ENCODE results near the gene OLIG2.

Gene OLIG2

DNA sequence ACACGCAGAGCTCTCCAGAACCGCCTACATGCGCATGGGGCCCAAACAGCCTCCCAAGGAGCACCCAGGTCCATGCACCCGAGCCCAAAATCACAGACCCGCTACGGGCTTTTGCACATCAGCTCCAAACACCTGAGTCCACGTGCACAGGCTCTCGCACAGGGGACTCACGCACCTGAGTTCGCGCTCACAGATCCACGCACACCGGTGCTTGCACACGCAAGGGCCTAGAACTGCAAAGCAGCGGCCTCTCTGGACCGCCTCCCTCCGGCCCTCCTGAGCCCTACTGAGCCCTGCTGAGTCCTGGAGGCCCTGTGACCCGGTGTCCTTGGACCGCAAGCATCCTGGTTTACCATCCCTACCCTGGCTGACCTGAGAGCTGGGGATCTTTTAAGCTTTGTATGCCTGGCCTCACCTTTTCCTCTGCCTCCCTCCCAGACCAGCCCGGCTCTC lies 8.3 kb downstream of the OLIG2 start:
- FAIRE-seq, result no peak

DNA sequence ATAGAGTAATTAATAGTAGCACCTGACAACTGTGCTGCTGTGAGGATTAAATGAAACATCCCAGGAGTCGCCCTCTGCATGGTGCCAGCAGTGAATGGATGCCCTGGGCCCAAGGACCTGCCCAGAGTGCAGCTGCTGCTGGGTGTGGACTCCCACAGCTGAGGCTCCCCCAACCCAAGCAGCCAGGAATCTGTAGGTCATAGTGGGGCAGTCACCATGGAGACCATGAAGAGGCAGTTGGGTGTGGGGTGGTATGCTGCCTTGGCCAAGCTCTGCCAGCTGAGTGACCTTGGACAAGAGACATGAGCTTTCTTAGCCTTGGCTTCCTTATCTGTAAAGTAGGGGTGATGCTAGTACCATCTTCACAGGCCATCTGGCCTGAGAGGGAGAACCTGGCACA lies 9.4 kb downstream of the OLIG2 start:
- no peak for FAIRE-seq

DNA sequence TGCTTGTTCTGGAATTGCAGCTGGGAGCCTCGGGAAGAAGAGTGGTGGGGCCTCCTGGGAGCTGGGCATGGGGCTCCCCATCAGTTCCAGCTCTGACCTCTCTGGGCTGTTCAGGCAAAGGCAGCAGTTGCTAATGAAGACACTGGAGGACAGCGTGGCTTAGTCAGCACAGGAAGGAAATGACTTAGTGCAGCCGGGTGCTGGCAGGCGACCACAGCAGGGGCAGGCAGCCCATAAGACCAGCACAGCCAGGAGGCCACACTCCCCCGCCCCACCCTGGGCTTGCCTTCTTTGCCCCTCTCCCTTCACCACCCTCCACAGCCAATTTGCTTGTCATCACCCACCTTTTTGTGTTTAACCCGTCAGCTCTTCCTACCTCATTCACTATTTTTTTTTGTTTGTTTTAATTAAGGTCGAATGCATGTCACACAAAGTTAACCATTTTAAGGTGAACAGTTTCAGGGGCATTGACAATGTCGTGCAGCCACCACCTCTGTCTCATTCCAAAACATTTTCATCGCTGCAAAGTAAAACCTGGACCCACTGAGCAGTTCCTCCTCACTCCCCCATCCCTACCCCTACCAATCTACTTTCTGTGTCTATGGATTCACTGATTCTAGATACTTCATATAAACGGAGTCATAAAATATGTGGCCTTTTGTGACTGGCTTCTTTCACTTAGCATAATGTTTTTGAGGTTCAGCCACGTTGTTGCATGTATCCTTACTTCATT lies 10.9 kb downstream of the OLIG2 start:
- FAIRE-seq, result no peak

DNA sequence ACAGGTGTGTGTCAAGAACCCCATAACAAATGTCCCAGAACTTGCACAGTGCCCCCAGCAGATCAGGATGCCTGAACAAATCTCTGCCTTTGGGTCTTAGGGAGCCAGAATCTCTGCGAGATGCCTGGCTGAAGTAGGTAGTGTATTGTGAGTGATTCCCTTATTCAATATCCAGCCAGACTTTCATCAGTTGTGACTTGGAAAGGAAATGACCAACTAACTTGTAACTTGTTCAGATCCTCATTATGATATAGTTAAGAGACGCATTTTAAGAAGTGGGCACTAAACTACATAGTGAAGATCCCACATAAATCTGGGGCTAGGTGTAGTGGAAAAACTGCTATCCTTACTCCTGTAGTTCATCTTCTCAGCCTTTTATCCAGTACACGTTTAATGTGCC lies 11.8 kb downstream of the OLIG2 start:
- FAIRE-seq, result no peak

DNA sequence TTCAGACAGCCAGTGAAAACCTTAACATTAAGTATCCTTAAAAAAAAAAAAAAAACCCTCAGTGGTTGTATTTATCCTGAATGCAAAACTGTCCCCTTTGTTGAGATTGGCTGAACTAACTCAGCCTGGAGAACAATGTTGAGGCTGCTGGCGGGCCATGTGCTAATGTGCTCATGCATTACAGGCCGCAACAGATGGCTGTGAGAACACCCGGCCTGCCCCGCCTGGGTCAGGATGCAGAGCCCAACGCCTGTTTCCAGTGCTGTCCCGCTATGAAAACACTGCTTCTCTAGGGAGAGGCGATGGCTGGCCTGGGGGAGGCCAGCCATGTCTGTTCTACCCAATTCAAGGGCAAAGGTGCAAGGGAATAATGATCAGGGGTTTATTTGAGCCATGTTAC lies 13.8 kb downstream of the OLIG2 start:
- no peak for FAIRE-seq

DNA sequence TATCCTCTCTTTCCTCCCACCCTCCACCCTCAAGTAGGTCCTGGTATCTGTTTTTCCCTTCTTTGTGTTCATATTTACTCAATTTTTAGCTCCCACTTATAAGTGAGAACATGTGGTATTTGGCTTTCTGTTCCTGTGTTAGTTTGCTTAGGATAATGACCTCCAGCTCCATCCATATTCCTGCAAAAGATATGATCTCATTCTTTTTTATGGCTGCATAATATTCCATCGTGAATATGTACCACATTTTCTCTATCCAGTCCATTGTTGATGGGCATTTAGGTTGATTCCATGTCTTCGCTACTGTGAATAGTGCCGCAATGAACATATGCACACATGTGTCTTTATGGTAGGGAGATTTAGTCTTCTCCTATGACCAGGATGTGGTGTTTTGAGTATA lies 14.5 kb downstream of the OLIG2 start:
- FAIRE-seq, result no peak

DNA sequence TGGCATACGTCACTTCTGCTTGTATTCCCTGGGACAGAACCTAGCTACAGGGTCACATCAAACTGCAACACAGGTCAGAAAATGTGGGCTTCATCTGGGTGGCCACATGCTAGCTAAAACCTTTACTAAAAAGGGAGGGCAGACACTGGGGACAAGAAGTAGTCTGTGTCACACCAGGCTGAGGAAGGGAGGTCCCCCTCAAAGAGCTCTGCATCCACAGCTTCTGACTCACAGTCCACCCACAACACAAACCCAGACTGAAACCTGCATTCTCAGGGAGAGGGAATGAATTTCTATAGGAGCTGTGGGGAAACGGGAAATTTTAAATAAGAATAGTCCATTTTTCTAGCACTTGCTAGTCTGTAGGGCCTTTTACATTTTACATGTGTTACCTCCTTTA lies 16.2 kb downstream of the OLIG2 start:
- FAIRE-seq, result no peak

DNA sequence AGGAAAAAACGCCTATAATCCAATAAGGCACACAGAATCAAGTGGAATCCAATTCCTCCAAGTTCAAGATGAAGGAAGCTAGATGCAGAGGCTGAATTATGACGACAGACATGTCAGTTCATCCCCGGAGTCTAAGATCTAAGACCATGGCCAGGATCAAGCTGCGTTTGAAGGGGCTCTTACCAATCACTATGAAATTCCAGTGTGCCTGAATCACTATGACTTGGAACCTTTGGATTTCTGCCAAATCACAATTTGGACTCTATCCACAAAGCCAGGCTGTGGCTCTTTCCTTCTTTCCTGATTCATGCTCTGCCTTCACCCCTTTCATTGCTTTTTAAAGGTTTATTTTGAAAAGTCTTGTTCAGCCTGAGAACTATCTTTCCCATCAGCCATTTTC lies 17.1 kb downstream of the OLIG2 start:
- no peak for FAIRE-seq

DNA sequence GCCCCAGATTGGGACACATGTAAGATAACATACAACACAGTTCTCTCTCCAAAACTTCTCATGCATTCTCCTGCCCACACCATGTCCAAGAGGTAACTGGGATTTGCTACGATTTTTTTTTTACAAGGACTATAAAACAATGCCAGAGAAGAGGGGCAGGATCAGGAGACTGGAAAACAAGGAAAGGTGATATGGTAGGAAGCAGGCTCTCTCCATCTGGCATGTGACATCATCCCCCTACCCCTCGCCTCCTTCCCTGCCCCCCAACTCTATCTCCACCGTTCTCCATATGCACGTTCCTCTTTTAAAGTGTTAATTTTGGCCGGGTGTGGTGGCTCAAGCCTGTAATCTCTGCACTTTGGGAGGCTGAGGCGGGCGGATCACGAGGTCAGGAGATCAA lies 20.7 kb downstream of the OLIG2 start:
- no peak for FAIRE-seq

DNA sequence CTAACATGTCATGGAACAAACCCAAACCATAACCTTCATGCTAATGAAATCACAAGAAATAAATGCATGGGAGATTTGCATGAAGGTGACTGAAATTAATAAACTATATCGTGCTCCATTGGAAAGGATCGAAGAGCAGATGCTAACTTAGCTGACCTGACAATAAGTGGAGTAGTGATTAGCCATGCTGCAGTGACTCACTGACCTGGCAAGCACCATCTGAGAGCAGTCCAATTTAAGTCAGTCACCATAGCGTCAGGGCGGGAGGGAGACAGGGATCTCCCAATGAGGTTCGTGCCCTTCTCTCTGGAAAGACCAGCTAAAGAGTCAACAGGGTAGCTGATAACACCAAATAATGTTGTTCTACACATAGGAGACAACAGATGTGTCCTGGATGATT lies 21.5 kb downstream of the OLIG2 start:
- FAIRE-seq, result no peak

DNA sequence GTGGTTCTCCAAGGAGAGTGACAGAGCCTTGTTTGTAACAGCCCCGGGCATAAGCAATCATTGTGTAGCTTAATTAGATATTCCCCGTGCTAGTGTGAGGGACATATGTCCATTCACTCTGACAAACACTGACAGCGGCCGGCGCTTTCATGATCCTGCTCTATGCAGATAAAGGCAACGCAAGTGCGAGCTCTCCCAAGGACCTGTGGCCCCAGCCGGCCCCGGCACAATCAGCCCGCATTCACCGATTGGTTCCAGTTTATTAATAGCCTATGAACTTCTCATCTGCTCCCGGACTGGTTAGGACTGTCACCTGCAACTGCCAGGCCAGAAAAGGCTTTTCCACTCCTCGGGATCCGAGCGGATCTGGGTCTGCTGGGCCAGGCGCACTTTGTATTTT lies 26.2 kb downstream of the OLIG2 start:
- no peak for FAIRE-seq

DNA sequence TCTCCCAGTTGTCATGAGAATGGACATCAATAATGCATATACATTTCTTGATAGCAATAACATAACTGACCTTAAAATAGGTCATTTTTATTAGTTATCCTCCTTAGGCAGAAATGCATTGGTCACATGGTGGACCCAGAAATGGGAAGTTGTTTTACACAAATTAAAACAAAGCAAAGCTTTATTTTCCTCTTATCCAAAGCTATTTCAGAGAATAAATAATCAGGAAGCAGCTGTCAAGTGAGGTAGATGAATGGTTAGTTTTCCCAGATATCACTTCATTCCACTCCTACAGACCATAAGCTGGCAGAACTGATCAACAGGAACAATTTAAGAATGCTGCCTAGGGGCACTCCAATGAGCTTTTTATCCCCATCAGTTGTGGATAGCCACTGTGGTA lies 28.2 kb downstream of the OLIG2 start:
- no peak for FAIRE-seq

DNA sequence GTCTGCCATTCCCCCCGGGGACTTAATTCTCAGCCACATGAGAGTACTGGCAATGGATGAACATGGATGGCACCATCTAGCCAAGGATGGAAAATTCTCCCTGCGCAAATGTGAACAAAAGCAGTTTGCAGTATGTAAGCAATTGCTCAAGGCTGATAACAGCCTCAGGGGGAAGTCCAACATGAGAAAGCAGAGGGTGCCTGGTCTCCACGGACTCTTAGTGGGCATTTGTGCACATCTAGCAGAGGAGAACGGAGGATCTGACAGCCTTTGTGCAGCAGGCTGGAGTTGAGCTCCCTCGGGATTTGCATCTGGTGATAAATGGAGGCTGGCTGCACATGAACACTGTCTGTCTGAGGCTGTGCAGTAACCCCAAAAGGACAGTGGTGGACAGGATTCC lies 30.3 kb downstream of the OLIG2 start:
- FAIRE-seq, result no peak

DNA sequence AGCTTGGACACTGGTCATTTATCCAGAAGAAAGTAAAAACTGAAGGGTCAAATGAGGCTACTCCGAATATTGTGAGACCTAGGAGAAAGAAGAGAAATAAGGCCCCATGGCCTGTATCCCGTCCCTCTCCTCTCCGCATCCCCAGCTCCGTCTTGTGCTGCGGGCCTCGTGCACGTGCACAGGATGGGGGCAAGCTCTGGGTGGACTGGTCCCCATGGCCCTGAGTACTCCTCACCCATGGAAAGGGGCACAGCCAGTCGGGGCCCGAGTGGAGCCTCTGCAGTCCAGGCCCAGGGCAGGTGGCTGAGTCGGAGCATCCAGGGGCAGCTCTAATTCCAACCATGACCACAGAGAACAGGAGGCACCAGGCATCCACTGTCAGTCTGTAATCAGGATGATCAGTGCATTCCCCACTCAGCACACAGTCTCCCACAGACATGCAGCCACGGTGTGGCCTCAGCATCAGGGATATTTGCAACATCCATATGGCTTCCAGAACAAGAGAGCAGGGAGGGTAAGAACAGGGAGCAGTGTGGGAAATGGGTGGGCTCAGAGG lies 31.7 kb downstream of the OLIG2 start:
- no peak for FAIRE-seq

DNA sequence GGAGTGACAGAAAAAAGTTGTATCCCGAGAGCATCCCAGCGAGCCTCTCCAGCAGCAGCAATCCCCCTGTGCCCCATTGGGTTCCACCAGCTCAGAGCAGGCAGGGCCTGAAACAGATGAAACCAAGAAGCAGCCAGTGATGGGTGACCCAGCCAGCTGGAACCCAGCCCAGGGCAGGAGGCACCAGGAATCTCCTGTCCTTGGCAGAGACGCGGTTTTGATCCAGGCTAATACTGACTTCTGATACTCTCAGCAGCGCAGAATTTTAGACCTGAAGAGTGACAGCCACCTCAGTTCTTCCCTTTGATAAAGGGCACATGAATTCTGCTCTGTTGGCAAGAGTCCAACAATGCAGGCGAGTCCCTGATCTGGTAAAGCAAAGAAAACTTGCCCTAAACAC lies 32.8 kb downstream of the OLIG2 start:
- FAIRE-seq, result no peak

DNA sequence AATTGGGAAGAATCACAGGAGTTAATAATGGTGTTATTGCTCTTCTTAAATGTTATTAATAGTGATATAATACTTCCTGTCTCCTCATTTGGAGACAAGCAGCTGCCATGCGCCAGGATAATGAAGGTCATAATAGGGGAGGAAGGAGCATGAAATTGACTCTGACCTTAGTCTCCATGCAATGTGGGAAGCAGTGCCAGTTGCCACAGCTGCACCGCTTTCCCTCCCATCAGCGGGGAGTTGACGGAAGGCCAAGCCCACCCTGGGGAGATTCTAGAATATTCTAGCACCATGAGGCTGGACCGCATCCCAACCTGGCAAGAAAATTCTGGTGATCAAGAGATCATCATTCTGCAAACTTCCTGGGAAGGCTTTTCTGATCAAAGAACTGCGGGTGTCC lies 33.2 kb downstream of the OLIG2 start:
- FAIRE-seq, result no peak

DNA sequence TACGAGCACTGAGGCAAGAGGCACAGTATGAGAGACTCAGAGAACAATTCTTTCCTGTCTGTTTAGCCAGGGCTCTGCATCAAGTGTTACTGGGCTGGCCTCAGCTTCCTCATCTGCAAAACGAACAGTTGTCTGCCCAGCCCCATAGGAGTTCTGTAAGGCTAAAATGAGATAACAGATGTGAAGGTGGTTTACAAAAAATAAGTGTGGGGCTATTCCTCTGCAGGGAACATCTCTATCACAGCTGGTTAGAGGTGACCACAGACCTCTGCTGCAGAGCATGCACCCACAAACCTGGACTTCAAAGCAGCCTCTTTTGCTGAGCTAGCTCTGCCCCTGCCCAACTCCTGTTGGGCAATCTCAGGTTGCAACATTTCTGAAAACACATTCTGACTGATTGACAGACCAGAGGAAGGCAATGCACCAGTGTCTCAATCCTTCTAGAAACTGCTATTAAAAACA lies 33.7 kb downstream of the OLIG2 start:
- no peak for FAIRE-seq

DNA sequence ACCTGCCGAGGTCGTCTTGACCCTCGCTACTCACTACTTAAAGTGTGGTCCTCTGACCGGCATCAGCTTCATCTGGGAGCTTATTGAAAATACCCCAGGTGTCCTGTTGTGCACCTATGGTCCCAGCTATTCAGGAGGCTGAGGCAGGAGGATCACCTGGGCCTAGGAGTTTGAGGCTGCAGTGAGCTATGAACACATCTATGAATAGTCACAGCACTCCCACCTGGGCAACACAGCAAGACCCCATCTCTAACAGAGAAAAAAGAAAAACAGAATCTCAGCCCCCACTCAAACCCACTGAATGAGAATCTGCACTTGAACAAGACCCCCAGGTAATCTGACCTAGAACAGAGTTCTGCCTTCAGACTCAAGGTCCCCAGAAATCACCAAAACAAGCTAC lies 35.5 kb downstream of the OLIG2 start:
- FAIRE-seq, result no peak

DNA sequence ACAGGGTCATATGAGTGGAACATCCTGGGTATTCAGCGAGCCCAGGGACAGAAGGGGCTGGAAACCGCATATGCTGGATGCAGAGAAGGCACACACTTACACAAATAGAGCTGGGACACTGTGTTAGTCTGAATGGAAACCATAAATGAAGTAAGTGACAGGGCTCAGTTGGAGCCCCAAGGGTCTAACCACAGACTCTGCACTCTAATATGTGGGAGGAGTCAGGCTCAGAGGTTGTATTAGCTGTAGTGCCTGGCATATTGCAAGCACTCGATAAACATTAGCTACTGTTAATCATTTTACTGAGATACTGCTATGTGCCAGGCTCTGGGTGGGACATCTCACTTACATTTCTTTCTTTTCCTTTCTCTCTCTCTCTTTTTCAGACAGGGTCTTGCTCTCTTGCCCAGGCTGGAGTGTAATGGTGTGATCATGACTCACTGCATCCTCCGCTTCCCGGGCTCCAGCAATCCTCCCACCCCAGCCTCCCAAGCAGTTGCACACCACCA lies 37.7 kb downstream of the OLIG2 start:
- FAIRE-seq, result no peak

DNA sequence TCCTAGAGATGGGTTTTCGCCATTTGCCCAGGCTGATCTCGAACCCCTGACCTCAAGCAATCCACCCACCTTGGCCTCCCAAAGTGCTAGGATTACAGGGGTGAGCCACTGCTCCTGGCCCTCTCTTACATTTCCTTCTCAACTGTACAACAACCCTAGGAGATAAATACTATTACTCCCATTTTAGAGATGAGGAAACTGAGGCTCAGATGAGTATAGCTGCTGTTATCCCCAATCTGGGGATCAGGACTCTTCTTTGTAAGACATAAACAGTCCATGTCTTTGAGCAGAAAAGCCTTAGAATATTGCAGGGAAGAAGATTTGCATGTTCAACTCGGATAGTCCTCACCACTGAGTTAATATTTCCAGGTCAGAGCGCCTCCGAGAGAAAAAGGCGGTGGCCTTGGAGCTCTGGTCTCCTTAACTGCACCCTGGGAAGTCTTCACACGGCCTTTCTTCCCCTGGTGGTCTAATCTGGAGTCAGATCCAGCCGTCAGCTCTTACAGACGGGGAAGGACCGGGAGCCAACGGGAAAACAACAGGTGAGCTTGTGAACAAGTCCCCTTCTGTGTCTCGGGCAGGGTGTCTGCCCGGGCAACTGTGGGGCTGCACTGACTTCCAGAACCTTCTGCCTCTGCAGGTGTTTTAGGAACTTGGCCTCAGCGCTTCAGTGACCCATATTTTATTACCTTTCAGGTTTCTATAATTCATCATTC lies 38.3 kb downstream of the OLIG2 start:
- FAIRE-seq, result no peak

DNA sequence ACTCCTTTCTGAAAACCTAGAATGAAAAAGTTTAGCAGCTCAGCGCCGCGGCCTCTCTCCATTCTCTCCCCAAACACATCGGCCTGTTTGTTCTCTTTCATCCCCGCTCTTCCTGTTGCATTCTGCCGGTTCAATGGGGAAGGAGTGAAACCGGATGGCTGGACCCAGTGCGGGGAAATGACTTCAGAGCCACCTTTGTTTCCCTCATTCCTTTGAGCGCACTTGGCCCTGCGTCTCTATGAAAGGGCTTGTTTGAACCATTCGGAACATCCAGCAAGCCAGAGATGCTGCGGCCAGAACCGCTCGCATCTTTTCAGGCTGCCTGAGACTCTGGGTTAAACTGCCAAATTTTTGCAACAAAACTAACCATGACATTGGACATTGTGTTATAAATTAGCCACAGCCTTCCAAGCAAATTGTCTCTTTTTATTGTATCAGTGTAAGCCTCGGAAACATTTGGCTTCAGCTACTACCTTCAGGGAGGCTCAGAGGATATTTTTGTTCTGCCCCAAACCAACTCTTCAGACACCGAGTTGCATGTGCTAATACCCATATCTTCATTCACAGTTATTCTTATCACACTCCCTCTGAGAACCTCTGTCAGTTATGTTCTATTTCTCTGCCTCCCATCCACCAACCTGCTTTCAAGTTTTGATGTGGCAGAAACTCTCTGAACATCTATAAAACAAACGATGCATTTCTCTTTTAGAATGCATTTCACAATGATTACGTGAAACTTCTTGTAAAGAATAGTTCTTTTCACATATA lies 39.1 kb downstream of the OLIG2 start:
- no peak for FAIRE-seq

DNA sequence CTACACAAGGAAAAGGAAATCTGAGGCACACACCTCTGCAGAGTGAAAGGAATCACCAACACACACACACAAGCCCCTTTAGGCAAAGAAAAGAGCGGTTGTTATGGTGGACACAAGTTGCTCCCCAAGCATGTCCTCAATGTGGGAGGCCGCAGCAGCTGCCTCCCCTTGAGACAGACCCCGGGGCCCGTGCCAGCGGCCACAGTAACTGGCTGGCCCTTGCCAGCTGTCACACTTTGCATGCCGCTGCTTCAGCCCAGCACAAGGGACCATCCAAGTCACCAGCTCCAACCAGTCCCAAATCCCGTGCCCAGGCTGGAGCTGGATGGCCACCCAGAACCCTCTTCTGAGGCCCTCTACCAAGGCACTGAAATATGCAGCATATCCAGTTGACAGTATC lies 41.3 kb downstream of the OLIG2 start:
- no peak for FAIRE-seq

DNA sequence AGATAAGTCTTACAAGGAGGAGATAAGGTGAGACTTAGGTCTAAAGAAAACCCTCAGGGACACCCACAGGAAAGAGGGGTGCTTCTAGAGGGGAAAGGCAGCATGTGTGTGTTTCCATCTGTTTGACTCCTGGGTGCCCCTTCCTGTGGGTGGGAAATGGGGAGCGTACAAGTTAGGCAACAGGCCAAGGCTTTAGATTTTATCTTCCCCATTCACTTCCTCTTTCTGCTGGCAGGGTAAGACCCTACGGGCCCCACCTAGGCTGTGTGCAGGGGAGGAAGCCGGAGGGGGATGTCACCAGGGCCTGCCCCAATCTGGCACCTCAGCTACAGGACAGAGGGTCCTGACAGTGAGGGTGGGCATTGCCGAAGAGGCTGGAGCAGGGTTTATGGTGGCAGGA lies 41.7 kb downstream of the OLIG2 start:
- FAIRE-seq, result no peak

Data from G401.6 (cell line).